Glutamatergic neuron (in vitro differentiated cells): ENCODE measurements around the gene CDK11B. TPM values are rescaled to one million over a fixed set of nuclear protein-coding genes. Genes with fewer than 3 reads are reported as not detected.

Experiments
- DNase-seq: peaks from one replicate; pipeline ENCODE4 v3.0.0; 2022
- H3K27ac Mint-ChIP-seq: one replicate; pipeline ENCODE4 v1.8.0; 2020; ENCODE audit warnings: mild to moderate bottlenecking, mixed read lengths, inconsistent platforms; ENCODE audit not compliant: unreplicated experiment
- H3K27me3 Mint-ChIP-seq: one replicate; pipeline ENCODE4 v1.8.0; 2020; ENCODE audit warnings: mild to moderate bottlenecking, moderate library complexity, mixed read lengths, inconsistent platforms; ENCODE audit not compliant: unreplicated experiment
- H3K36me3 Mint-ChIP-seq: one replicate; pipeline ENCODE4 v1.8.0; 2020; ENCODE audit warnings: mild to moderate bottlenecking, mixed read lengths, inconsistent platforms; ENCODE audit not compliant: unreplicated experiment
- H3K4me1 Mint-ChIP-seq: one replicate; pipeline ENCODE4 v1.8.0; 2020; ENCODE audit warnings: mild to moderate bottlenecking, low read depth, mixed read lengths, inconsistent platforms; ENCODE audit not compliant: unreplicated experiment
- H3K4me3 Mint-ChIP-seq: one replicate; pipeline ENCODE4 v1.8.0; 2020; ENCODE audit warnings: mild to moderate bottlenecking, mixed read lengths, inconsistent platforms; ENCODE audit not compliant: unreplicated experiment
- H3K9me3 Mint-ChIP-seq: one replicate; pipeline ENCODE4 v1.8.0; 2020; ENCODE audit warnings: mild to moderate bottlenecking, moderate library complexity, mixed read lengths, inconsistent platforms; ENCODE audit not compliant: unreplicated experiment
- total RNA-seq: library from RNA; stranded (reverse); fragmentation: NEBNext Ultra II Directional; extraction: Animal tissue kit (Norgen Biotek cat#: 25700); gene quantifications from one replicate; pipeline ENCODE4 v1.2.1, GENCODE V29; 2021; ENCODE audit not compliant: unreplicated experiment
- TF ChIP-seq, protein P1 (sequence below): fragments of 200-600 bp; sonication (generic); IDR thresholded peaks from one replicate; pipeline ENCODE4 v1.5.0; 2021; ENCODE audit not compliant: partially characterized antibody, unreplicated experiment

The CDK11B gene
- total RNA-seq, 1 donor from 2014 or later: 32.7 TPM

DNA sequence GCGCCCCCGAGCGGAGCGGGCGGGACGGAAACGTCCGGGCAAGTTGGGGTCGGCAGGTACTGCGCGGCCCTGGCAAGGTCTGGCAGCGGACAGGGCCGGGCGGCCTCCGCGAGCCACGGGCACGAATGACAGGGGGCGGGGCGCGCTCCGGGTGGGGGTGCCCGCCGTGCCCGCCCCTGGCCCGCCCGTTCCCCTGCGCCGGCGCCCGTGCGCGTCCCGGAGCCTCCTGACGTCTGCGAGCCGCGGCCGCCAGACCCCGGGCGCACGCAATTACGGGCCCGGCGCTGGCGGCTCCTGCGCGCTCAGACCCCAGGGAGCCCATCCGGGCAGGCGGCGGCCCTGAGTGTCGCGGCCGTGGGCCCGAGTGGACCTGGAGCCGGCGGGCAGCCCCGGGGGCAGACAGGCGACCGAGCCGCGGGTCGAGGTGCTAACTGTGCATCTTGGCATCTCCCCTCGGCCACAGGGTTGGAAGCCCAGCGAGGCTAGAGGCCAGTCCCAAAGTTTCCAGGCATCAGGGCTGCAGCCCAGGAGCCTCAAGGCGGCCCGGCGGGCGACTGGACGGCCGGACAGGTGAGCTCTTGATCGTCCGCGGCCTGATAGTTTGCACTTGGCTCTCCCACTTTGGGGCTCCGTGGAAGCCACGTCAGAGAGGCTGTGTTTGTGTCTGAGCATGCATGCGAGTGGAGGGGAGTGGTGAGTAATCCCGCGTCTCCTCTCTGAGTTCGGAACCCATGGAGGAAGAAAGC, 42.6 kb downstream of the CDK11B start:
- peak; percentile 49 for DNase-seq
- TF ChIP-seq, protein P1, sequence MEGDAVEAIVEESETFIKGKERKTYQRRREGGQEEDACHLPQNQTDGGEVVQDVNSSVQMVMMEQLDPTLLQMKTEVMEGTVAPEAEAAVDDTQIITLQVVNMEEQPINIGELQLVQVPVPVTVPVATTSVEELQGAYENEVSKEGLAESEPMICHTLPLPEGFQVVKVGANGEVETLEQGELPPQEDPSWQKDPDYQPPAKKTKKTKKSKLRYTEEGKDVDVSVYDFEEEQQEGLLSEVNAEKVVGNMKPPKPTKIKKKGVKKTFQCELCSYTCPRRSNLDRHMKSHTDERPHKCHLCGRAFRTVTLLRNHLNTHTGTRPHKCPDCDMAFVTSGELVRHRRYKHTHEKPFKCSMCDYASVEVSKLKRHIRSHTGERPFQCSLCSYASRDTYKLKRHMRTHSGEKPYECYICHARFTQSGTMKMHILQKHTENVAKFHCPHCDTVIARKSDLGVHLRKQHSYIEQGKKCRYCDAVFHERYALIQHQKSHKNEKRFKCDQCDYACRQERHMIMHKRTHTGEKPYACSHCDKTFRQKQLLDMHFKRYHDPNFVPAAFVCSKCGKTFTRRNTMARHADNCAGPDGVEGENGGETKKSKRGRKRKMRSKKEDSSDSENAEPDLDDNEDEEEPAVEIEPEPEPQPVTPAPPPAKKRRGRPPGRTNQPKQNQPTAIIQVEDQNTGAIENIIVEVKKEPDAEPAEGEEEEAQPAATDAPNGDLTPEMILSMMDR: no peak
- Mint-ChIP-seq H3K36me3 (no peaks in the 10 kb centered on the region), H3K4me3 (peak overlapping the region; percentile 85), H3K4me1 (no peaks in the 10 kb centered on the region), H3K27ac (no peak overlapping the region), H3K9me3 (peaks cover 11% of the 10 kb centered on the region), H3K27me3 (peaks cover 16% of the 10 kb centered on the region)

GRCh38 chr1:1615256-1616044, 43.4 kb downstream of the CDK11B start, which contains the start of gene MIB2:
MIB2 (plus strand) TSS chr1:1615500; CDS start chr1:1623453, 7,953 bp downstream.
- TF ChIP-seq, protein P1: no peak
- DNase-seq: peak; percentile 97
- H3K4me1 Mint-ChIP-seq: no peaks in the 10 kb centered on the region
- H3K27ac Mint-ChIP-seq: peak within 1 kb of the TSS; percentile 70
- peak within 1 kb of the TSS; percentile 96 for H3K4me3 Mint-ChIP-seq
- peaks cover 16% of the 10 kb centered on the region for H3K27me3 Mint-ChIP-seq
- peaks cover 11% of the 10 kb centered on the region for H3K9me3 Mint-ChIP-seq
- H3K36me3 Mint-ChIP-seq: no peaks in the 10 kb centered on the region

DNA sequence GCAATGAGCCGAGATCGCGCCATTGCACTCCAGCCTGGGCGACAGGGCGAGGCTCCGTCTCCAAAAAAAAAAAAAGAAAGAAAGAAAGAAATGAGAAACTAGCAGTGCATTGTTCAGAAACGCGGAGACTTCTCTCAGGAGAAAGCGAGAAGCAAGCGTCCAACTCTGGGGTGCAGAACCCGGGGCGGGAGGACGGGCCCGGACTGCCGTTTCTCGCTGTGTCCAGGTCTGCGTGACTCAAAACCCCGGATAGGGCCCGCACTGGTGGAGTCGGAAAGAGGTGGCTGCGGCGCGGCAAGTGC, 43.9 kb downstream of the CDK11B start:
- peak overlapping the region; percentile 96 for H3K4me3 Mint-ChIP-seq
- H3K9me3 Mint-ChIP-seq: peaks cover 8% of the 10 kb centered on the region
- H3K36me3 Mint-ChIP-seq: no peaks in the 10 kb centered on the region
- H3K4me1 Mint-ChIP-seq: no peaks in the 10 kb centered on the region
- H3K27ac Mint-ChIP-seq: peak overlapping the region; percentile 70
- peaks cover 11% of the 10 kb centered on the region for H3K27me3 Mint-ChIP-seq
- TF ChIP-seq, protein P1: no peak
- no peak for DNase-seq

DNA sequence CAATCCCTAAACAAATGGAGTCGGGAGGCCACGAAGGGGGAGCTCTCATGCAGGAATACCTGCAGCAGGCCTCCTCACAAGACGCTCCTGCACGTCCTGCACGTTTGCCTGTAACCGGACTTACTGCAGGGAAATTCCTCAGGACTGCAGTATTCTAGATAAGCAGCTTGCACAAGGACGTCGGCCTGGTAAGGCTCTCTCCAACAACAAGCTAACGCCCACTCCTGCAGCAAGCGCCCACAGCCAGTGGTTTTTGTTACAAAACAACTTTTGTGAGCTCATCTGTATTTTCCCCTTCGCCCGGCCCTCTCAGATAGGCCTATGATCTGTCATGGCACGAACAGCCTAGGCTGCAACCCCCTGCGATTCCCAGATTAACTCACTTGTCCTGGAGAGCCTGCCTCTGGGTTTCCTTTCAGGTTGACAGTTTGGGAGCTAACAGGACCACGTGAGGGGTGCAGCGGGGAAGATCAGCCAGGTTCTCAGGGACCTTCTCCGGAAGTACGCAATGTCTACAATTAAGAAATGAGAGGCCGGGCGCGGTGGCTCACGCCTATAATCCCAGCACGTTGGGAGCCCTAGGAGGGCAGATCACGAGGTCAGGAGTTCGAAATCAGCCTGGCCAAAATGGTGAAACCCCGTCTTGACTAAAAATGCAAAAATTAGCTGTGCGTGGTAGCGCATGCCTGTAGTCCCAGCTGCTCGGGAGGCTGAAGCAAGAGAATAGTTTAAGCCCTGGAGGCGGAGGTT, 44.4 kb downstream of the CDK11B start:
- H3K4me3 Mint-ChIP-seq: peak overlapping the region; percentile 96
- H3K27ac Mint-ChIP-seq: peak overlapping the region; percentile 70
- no peaks in the 10 kb centered on the region for H3K4me1 Mint-ChIP-seq
- H3K36me3 Mint-ChIP-seq: no peaks in the 10 kb centered on the region
- no peak for DNase-seq
- H3K9me3 Mint-ChIP-seq: peaks cover 8% of the 10 kb centered on the region
- peaks cover 11% of the 10 kb centered on the region for H3K27me3 Mint-ChIP-seq
- TF ChIP-seq, protein P1: no peak
